Lung (tissue), 12 donors: Measurements from ENCODE around the gene NUDT1. TPM values are rescaled to one million over a fixed set of nuclear protein-coding genes. Genes with fewer than 3 reads are reported as not detected.

Experiments
- ATAC-seq: fragments of 200-7000 bp; cut with Tn5 transposase; one replicate; pipeline ENCODE4 v1.9.1; 2020; ENCODE audit warnings: moderate number of reproducible peaks; ENCODE audit not compliant: insufficient read depth, low FRiP score
- DNase-seq, 3 donors: peaks; one replicate each; pipeline ENCODE4 v3.0.0-alpha.2; 2013 to 2017
- H3K27ac ChIP-seq, 2 donors: one replicate each; pipeline ENCODE4 v1.5.1; 2013; ENCODE audit warnings: mild to moderate bottlenecking in 2 of 2, moderate library complexity in 2 of 2, control low read depth in 1 of 2, inconsistent platforms in 1 of 2, low read depth in 1 of 2, low read length in 1 of 2
- H3K27me3 ChIP-seq, 3 donors: one replicate each; pipeline ENCODE4 v1.5.1; 2013; ENCODE audit warnings: low read length in 2 of 3; ENCODE audit not compliant: control insufficient read depth in 3 of 3, insufficient read depth in 3 of 3
- H3K36me3 ChIP-seq, 4 donors: one replicate each; pipeline ENCODE4 v1.5.1; 2013; ENCODE audit warnings: low read length in 4 of 4, mild to moderate bottlenecking in 1 of 4, moderate library complexity in 1 of 4; ENCODE audit not compliant: control insufficient read depth in 4 of 4, insufficient read depth in 4 of 4
- H3K4me1 ChIP-seq, 5 donors: one replicate each; pipeline ENCODE4 v1.5.1; 2013; ENCODE audit warnings: low read length in 5 of 5, mild to moderate bottlenecking in 2 of 5, moderate library complexity in 1 of 5; ENCODE audit not compliant: control insufficient read depth in 5 of 5, insufficient read depth in 5 of 5
- H3K4me3 ChIP-seq: one replicate; pipeline ENCODE4 v1.5.1; 2013; ENCODE audit warnings: mild to moderate bottlenecking, control low read depth, moderate library complexity
- H3K9ac ChIP-seq, 2 donors: one replicate each; pipeline ENCODE4 v1.5.1; 2013; ENCODE audit warnings: low read length in 2 of 2, control low read depth in 1 of 2; ENCODE audit not compliant: insufficient read depth in 1 of 2
- H3K9me3 ChIP-seq, 4 donors: one replicate each; pipeline ENCODE4 v1.5.1; 2013; ENCODE audit warnings: low read length in 3 of 4, mild to moderate bottlenecking in 1 of 4, moderate library complexity in 1 of 4; ENCODE audit not compliant: control insufficient read depth in 4 of 4, insufficient read depth in 3 of 4
- WGBS, 2 donors: extraction: QIAGEN DNeasy Blood & Tissue Kit; methylation state at CpG; one replicate each; pipeline ENCODE4 v1.1.7; 2013; 5-methylcytosine and 5-hydroxymethylcytosine counted together
- polyA plus RNA-seq, 2 donors: library from polyadenylated mRNA; stranded (reverse); fragments of 200-250 nt; gene quantifications; one replicate each; pipeline ENCODE4 v1.2.1, GENCODE V29; 2013
- total RNA-seq, 2 donors: library from RNA; depleted of rRNA in 1 of 2; stranded (reverse); fragments of >200 nt in 1 of 2; gene quantifications; one replicate each; pipeline ENCODE4 v1.2.1, GENCODE V29; 2014 to 2021
- TF ChIP-seq, protein P1 (sequence below): IDR thresholded peaks from 2 replicates; pipeline ENCODE4 v1.5.1; 2012; ENCODE audit warnings: mild to moderate bottlenecking; ENCODE audit errors: control extremely low read depth, extremely low read depth
- donor health status: control.
- donor health status: control.
- donor health status: Bipolar disorder and iron deficiency.
- donor health status: healthy.
- donor health status: DM: yes; HTN: yes; CAD: no.

The NUDT1 gene
- total and polyA plus RNA-seq, 4 donors = 9.3 to 24.7 (median 18.5) TPM

DNA sequence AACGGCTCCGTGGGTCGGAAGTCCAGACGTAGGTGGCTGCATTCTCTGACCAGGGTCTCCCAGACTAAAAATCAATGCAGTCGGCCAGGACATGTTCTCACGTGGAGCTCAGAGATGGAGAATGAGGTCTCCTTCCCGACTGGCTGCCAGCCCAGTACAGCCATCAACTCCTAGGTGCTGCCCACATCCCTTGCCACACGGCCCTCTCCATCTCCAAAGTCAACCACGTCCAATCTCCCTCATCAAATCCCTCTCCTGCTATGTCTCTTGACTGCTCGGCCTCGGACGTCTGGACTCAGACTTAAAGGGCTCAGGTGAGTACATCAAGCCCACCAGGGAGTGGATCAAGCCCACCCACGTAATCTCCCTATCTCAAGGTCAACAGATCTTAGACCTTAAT is 16.2 kb upstream of the NUDT1 start:
- Histone ChIP-seq H3K9ac (no peak overlapping the region), H3K36me3 (peaks cover 0 to 60% (median 36%) of the 10 kb centered on the region in 4 donors), H3K4me1 (peaks cover 0 to 7% (median 0%) of the 10 kb centered on the region in 5 donors), H3K4me3 (no peak overlapping the region), H3K27ac (peak overlapping the region in 1 of 2 donors; percentile 75), H3K27me3 (no peaks in the 10 kb centered on the region), H3K9me3 (no peaks in the 10 kb centered on the region)
- DNase-seq (no peak), ATAC-seq (no peak)
- 95 to 98% methylated on average over 13 of the region's 13 CpGs for WGBS, 2 donors
- TF ChIP-seq, protein P1, sequence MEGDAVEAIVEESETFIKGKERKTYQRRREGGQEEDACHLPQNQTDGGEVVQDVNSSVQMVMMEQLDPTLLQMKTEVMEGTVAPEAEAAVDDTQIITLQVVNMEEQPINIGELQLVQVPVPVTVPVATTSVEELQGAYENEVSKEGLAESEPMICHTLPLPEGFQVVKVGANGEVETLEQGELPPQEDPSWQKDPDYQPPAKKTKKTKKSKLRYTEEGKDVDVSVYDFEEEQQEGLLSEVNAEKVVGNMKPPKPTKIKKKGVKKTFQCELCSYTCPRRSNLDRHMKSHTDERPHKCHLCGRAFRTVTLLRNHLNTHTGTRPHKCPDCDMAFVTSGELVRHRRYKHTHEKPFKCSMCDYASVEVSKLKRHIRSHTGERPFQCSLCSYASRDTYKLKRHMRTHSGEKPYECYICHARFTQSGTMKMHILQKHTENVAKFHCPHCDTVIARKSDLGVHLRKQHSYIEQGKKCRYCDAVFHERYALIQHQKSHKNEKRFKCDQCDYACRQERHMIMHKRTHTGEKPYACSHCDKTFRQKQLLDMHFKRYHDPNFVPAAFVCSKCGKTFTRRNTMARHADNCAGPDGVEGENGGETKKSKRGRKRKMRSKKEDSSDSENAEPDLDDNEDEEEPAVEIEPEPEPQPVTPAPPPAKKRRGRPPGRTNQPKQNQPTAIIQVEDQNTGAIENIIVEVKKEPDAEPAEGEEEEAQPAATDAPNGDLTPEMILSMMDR = no peak

DNA sequence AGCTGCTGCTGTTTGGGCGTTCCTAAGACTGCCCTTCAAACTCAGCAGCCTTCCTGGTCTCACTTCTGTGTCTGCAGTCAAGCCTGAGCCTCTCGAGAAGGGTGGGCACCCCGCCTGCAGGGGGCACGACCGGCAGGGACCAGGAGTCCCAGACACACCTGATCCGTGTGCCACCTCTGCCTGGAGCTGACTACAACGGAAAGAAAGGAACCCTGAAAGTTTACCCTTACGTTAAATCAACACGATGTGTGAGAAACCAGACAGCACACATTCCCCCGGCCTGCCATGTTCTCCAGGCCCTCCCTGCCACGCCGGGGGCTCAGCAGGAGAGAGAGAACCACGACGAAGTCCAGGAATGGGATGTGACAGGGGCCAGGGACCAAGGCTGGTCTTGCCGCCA is 14.3 kb upstream of the NUDT1 start:
- H3K9me3 ChIP-seq = no peaks in the 10 kb centered on the region
- peaks cover 0 to 56% (median 27%) of the 10 kb centered on the region in 4 donors for H3K36me3 ChIP-seq
- peaks cover 0 to 9% (median 7%) of the 10 kb centered on the region in 5 donors for H3K4me1 ChIP-seq
- TF ChIP-seq, protein P1 = no peak
- no peak overlapping the region for H3K27ac ChIP-seq
- ATAC-seq (no peak), DNase-seq (no peak)
- no peak overlapping the region for H3K4me3 ChIP-seq
- WGBS, 2 donors = 91 to 94% methylated on average over 15 of the region's 15 CpGs
- no peaks in the 10 kb centered on the region for H3K27me3 ChIP-seq
- H3K9ac ChIP-seq = no peak overlapping the region

DNA sequence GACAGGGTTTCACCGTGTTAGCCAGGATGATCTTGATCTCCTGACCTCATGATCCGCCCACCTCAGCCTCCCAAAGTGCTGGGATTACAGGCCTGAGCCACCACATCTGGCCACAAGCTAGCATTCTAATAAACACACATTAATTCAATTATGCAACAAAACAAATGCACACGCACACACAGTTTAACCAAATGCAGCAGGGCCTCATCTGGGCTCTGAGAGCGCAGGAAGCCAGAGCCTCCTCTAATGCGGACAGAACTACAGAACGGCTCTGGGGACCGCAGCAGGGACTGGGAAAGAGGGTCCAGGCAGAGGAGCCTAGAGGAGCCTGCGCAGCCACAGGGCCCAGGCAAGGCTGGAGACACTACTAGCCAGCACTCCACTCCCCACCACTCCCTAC is 13.1 kb upstream of the NUDT1 start:
- 92 to 95% methylated on average over 8 of the region's 8 CpGs for WGBS, 2 donors
- peaks cover 0 to 13% (median 9%) of the 10 kb centered on the region in 5 donors for H3K4me1 ChIP-seq
- no peaks in the 10 kb centered on the region for H3K27me3 ChIP-seq
- ATAC-seq = no peak
- H3K36me3 ChIP-seq = peaks cover 0 to 53% (median 22%) of the 10 kb centered on the region in 4 donors
- no peak for DNase-seq
- H3K9ac ChIP-seq = no peak overlapping the region
- TF ChIP-seq, protein P1 = no peak
- H3K9me3 ChIP-seq = no peaks in the 10 kb centered on the region
- no peak overlapping the region for H3K27ac ChIP-seq
- H3K4me3 ChIP-seq = no peak overlapping the region

DNA sequence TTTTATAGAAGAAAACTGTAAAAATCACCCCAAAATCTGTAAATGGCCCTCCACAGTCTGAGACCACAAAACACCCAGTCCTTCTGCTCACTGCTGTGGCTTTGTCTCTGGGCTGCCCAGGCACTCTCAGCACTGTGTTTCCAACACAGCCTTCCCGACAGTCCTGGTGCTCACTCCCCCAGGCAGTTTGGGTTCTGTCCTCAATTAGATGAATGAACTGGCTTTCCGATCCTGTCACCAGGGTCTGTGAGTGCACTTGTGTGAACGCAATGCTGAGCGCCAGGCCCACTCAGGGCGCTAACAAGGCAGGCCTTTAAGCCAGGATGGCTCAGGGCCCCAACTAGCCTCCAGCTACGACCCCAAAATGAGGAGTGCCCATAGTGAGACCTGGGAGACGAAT is 12.6 kb upstream of the NUDT1 start:
- TF ChIP-seq, protein P1 = no peak
- DNase-seq (no peak), ATAC-seq (no peak)
- no peak overlapping the region for H3K27ac ChIP-seq
- WGBS, 2 donors = 93 to 96% methylated on average over 7 of the region's 7 CpGs
- no peak overlapping the region for H3K4me3 ChIP-seq
- no peak overlapping the region for H3K9ac ChIP-seq
- H3K36me3 ChIP-seq = peaks cover 0 to 47% (median 22%) of the 10 kb centered on the region in 4 donors
- H3K9me3 ChIP-seq = no peaks in the 10 kb centered on the region
- H3K4me1 ChIP-seq = peaks cover 0 to 13% (median 6%) of the 10 kb centered on the region in 5 donors
- no peaks in the 10 kb centered on the region for H3K27me3 ChIP-seq
